Subcutaneous adipose tissue (tissue), 4 donors: Measurements from ENCODE around the gene AUTS2. TPM values are rescaled to one million over a fixed set of nuclear protein-coding genes. Genes with fewer than 3 reads are reported as not detected.

Experiments used
- total RNA-seq, 4 donors: library from RNA; depleted of rRNA; stranded (reverse); fragments of >200 nt; gene quantifications; one replicate each; pipeline ENCODE4 v1.1.0, GENCODE V29; 2016
- TF ChIP-seq, protein P1 (sequence below): fragments of 450-650 bp; IDR thresholded peaks from one replicate; pipeline ENCODE4 v1.5.1; 2016; ENCODE audit warnings: low read depth, mild to moderate bottlenecking, control low read depth, antibody characterized with exemption, moderate library complexity

The AUTS2 gene
- total RNA-seq, 4 donors from 2014 or later: 22.4 to 46.9 (median 27.4) TPM

DNA sequence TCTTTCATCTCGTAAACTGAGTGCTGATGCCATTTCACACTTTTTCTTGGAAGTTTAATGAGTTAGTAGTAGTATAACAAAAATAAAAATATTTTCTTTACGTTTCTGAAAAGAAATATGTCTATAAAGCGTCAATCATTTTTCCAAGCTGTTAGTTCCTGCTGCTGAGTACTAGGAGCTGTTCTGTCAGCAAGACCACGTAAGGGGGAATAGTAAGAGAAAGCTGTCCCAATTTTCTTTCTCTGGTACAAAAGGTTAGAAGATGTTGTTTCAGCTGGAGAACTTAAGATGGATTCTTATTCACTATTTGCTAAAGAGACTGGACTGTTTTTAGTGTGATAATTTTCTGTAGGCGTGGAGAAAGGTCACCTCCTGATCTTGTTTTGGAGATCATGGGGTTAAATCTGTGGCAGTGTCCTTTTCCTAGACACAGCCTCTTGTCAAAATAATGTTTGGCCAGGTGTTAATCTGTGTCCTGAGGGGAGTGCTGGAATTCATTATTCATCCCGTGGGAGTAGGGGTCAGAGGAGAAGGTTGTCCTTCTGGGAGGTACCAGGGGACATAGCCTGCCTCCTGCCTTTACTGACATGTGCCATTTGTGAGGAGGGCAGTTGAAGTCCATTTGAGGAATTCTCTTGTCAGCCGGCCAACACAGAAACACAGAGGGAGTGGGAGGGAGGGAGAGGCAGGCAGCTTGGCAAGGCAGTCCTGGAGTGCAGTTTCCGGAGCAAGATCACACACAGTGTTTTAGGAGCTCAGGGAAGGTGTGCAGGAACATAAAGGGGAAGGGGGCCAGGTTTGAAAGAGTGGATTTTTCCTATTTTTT is 368.7 kb downstream of the AUTS2 start:
- TF ChIP-seq, protein P1, sequence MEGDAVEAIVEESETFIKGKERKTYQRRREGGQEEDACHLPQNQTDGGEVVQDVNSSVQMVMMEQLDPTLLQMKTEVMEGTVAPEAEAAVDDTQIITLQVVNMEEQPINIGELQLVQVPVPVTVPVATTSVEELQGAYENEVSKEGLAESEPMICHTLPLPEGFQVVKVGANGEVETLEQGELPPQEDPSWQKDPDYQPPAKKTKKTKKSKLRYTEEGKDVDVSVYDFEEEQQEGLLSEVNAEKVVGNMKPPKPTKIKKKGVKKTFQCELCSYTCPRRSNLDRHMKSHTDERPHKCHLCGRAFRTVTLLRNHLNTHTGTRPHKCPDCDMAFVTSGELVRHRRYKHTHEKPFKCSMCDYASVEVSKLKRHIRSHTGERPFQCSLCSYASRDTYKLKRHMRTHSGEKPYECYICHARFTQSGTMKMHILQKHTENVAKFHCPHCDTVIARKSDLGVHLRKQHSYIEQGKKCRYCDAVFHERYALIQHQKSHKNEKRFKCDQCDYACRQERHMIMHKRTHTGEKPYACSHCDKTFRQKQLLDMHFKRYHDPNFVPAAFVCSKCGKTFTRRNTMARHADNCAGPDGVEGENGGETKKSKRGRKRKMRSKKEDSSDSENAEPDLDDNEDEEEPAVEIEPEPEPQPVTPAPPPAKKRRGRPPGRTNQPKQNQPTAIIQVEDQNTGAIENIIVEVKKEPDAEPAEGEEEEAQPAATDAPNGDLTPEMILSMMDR: no peak

DNA sequence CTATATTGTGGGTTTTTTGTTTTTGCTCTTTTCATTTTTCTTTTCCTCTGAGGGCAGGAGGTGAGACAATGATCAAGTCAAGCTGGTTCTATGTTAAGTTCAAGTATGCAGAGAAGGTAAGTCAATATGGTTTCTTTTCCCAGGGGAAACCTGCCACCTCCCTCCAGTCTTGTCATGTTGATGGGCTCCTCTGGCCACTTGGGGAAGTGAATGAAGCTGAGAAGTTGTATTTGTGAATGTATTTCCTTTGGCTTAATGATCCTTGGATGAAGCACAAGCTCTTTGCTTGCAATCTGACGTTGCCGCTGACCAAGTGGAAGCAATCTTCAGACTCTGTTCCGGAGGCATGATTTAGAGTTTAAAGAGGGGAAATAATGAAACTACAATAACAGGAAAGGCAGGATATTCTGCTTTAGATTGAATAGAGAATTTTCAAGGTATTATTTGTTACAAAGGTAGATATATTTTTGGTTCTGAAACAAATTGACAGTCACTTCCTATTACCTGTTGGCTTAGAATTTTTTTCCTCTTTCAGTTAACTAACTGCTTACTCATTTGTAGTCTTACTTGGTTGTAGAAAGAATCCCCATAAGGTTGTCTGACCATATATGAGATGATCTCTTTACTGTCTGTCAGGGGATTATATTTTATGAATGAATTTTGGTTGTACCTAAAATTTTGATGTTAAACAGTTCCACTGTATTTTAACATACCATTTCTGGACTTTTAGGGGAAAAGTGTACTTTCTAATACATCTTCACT is 369.6 kb downstream of the AUTS2 start:
- TF ChIP-seq, protein P1: no peak

DNA sequence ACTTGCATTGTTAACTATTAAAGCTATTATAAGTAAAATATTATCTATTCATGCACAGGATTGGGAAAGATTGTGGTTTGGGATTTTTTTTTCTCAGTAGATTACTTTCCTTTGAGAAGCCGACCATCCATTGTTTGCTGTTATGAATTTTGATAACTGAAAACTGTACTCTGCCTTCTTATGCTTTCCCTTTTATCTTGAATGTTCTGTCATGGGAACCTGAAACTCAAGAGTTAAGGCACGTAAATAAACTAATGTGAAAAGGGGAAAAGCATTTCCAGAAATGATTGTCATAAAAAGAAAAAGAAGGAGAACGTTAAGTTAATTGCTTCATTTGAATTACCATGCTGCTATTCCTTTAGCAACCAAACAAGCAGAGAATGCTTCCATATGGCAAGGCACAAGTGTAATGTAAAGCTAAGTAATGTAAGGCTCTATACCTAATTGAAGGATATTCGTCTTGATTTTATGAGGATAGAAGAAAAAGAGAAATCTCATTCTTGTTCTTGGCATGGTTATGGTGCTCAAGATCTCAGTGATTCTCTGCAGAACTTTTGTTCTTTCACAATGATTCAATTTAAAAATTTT is 370.8 kb downstream of the AUTS2 start:
- TF ChIP-seq, protein P1: no peak

DNA sequence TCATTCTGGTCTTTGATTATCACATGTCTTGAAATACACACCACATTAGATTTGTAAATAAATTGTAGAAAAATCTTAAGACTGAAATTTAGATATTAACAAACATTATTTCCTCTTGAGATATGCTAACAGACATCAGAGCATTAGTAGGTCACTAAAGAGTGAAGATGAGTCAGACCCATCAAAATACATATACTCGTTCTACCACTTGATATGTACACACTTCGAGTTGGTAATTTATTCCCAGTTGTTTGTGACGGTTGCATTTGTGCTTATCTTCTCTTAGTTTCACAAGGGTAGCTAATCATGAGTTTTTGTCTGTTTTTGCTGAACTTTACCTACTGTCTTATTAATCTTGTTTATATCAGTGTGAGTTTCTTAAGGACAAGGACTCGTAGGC is 383.4 kb downstream of the AUTS2 start:
- TF ChIP-seq, protein P1: no peak

DNA sequence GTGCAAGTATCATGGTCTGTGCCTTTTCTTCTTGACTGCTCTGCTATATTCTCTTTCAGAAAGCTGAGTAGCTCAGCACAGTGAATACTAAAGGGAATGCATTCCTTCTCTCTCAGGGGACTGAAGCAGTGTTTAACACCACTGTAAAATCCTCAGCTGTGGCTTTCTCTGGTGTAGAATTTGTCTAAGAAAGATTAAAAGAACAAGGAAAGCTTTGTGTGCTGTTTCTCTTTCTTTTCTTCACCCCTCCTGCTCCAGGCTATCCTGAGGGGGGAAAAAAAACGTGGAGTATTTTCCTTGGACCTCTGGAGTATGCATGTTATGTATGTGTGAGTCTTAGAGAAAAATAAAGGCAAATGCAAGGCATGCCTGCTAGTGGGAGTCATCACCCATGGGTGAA is 383.9 kb downstream of the AUTS2 start:
- TF ChIP-seq, protein P1: no peak

DNA sequence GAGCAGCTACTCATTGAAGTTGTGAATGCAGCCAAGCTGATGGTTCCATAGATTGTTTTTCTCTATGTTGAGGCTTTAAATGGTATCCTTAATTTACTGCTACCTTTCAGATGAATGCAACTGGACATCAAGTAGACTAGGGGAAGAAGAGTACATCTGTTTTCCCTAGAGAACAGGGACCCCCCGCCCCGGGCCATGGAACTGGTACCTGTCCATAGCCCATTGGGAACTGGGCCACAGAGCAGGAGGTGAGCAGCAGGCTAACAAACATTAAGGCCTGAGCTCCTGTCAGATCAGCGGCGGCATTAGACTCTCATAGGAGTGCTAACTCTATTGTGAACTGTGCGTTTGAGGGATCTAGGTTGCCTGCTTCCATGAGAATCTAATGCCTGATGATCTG is 391.3 kb downstream of the AUTS2 start:
- TF ChIP-seq, protein P1: no peak

DNA sequence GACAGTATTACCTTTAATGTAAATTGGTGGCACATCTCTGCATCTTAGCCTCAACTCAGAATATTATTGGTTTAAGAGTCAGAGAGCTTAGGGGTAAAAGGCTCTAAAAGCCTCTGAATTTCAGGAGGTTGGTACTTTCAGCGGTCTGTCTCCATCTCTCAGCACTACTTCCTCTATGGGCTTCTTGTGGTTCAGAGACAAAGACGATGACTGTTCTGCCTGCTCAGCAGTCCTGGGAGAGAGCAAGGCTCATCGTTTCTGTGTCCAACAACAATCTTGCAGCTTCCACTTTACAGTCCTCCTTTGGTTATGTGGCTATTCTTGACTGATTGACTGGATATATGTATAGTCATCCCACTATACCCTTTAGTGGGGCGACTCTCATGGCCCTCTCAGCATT is 394.7 kb downstream of the AUTS2 start:
- TF ChIP-seq, protein P1: no peak
